ENCODE data around the gene SUGCT. TPM values are rescaled to one million over a fixed set of nuclear protein-coding genes. Genes with fewer than 3 reads are reported as not detected.

Gene SUGCT
- total RNA-seq, 1 donor from 2014 or later: 1.7 TPM

DNA sequence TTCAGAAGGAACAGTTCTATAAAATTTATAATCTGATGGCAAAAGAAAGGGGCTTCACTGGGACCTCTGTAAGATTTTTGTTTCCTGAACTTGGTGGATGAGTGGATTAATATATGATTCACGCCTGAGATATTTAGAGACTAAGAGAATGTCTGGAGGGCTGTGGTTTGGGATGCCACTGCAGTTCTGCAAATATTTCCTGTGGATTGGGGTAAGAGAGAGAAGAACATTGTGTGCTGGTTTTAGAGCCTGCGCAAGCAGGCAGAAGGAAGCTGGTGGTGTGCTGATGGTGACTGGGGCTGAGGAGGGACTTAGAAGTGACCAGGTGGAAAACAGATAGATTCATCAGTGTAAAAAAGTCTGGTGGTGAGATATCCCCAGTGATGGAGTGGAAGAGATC lies 87.0 kb downstream of the SUGCT start:
- no peaks in the 10 kb centered on the region for H3K4me1 ChIP-seq
- intact Hi-C loops (cut with DNase I): no loop called here
- TF ChIP-seq, protein P1, sequence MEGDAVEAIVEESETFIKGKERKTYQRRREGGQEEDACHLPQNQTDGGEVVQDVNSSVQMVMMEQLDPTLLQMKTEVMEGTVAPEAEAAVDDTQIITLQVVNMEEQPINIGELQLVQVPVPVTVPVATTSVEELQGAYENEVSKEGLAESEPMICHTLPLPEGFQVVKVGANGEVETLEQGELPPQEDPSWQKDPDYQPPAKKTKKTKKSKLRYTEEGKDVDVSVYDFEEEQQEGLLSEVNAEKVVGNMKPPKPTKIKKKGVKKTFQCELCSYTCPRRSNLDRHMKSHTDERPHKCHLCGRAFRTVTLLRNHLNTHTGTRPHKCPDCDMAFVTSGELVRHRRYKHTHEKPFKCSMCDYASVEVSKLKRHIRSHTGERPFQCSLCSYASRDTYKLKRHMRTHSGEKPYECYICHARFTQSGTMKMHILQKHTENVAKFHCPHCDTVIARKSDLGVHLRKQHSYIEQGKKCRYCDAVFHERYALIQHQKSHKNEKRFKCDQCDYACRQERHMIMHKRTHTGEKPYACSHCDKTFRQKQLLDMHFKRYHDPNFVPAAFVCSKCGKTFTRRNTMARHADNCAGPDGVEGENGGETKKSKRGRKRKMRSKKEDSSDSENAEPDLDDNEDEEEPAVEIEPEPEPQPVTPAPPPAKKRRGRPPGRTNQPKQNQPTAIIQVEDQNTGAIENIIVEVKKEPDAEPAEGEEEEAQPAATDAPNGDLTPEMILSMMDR (IDR thresholded peaks at IDR 0.05): no peak
- ATAC-seq (peak; percentile 37 to 59), DNase-seq (no peak)
- H3K4me3 ChIP-seq: no peak overlapping the region
- H3K27ac ChIP-seq: no peak overlapping the region
- H3K36me3 ChIP-seq: no peaks in the 10 kb centered on the region
- H3K9me3 ChIP-seq: no peaks in the 10 kb centered on the region
- no peaks in the 10 kb centered on the region for H3K27me3 ChIP-seq (ENCODE audit: low read depth)

DNA sequence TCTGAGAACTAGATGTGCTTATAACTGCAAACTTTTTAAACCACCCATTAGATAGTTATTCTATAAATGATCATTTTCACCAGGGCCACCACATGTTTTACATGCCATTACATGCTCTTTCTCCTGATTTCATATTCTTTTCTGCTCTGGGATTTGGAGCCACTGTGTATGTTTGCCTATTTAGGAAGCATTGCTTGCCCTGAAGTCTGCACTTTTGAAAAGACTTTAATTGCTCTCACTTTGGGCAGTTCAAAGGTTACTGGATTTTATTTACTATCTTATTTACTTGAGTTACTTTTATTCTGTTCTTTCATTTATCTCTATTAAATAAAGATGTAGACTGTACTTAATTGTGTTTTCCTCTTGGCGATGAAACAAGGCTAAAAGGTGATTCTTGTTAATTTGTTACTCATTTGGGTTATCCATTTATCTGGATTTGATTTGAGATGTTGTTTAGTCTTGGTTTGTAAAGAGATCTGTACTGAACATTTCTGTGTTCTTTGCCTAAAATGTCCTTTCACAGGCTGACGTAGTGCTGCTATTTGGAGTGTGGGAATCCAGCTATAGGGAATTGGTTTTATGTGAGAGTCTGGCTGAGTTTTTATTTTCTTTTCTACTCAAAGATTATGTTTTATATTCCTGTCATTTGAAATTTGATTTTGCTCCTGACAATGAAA lies 88.8 kb downstream of the SUGCT start:
- Histone ChIP-seq H3K27me3 (ENCODE audit: low read depth) (no peaks in the 10 kb centered on the region), H3K36me3 (no peaks in the 10 kb centered on the region), H3K9me3 (no peaks in the 10 kb centered on the region), H3K4me1 (no peaks in the 10 kb centered on the region), H3K4me3 (no peak overlapping the region), H3K27ac (no peak overlapping the region)
- DNase-seq (no peak), ATAC-seq (no peak)
- intact Hi-C loops (cut with DNase I): no loop called here
- TF ChIP-seq, protein P1 (IDR thresholded peaks at IDR 0.05): no peak

DNA sequence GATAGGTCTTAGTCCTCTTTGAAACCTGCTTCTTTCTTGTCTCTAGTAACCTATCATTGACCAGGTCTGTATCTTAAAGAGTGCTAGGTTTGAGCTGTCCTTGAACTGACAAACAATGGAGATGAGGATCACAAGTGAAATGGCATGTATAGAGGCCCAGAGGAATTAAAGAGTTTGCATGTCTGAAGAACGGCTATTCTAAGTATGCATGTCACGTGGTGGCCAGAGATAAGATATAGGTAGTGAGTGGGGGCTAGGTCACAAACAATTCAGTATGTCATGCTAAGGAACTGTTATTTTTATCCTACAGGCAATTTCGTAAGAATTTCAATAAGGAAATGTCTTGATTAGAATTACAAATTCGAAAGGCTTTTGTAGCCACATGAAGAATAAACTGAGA lies 95.3 kb downstream of the SUGCT start:
- Histone ChIP-seq H3K27me3 (ENCODE audit: low read depth) (no peaks in the 10 kb centered on the region), H3K9me3 (no peaks in the 10 kb centered on the region), H3K4me3 (no peak overlapping the region), H3K4me1 (no peaks in the 10 kb centered on the region), H3K27ac (no peak overlapping the region), H3K36me3 (no peaks in the 10 kb centered on the region)
- intact Hi-C loops (cut with DNase I): no loop called here
- DNase-seq (no peak), ATAC-seq (no peak)
- TF ChIP-seq, protein P1 (IDR thresholded peaks at IDR 0.05): no peak

DNA sequence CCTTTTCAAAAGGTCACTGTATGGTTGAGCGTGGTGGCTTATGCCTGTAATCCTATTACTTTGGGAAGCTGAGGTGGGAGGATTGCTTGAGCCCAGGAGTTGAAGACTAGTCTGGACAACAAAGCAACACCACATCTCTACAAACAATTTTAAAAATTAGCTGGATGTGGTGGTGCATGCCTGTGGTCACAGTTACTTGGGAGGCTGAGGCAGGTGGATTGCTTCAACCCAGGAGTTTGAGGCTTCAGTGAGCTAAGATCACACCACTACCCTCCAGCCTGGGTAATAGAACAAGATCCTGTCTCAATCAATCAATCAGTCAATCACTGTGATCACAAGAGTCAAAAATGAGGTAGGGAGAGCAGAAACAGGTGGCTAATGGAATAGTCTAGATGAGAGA lies 97.0 kb downstream of the SUGCT start:
- H3K9me3 ChIP-seq: no peaks in the 10 kb centered on the region
- H3K27ac ChIP-seq: no peak overlapping the region
- no peak overlapping the region for H3K4me3 ChIP-seq
- H3K36me3 ChIP-seq: no peaks in the 10 kb centered on the region
- TF ChIP-seq, protein P1 (IDR thresholded peaks at IDR 0.05): no peak
- DNase-seq (no peak), ATAC-seq (no peak)
- intact Hi-C loops (cut with DNase I): no loop called here
- no peaks in the 10 kb centered on the region for H3K4me1 ChIP-seq
- H3K27me3 ChIP-seq (ENCODE audit: low read depth): no peaks in the 10 kb centered on the region

DNA sequence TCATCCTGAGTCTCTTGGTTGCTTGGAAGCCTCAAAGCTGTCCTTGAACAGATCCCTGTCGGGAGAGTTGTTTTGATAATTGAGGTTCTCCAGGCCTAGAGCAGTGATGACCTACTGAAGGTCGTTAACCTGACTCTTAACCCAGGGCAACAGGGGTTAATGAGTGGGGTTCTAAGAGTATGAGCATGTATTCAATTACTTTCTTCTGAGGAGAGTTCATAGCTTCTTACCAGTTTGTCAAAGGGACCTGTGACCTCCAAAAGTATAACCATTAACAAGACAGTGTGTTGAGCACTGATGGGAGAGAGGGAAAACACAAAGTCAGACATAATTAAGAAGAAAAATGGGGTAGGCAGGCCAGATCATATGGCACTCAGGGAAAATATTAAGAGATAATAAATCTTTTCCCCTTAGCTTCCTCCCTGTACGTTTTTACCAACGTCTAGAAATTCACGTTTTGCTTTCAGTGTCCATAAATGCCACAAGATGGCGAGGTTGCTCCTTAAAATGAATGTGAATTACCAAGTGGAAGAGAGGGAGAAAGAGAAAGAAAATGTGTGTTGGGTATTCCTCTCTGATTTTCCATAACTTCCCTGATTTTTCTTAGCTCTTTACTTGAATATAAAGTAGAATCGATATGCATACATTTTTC lies 97.6 kb downstream of the SUGCT start:
- TF ChIP-seq, protein P1 (IDR thresholded peaks at IDR 0.05): peak; percentile 43
- no peaks in the 10 kb centered on the region for H3K36me3 ChIP-seq
- intact Hi-C loops (cut with DNase I): no loop called here
- no peak overlapping the region for H3K27ac ChIP-seq
- no peaks in the 10 kb centered on the region for H3K9me3 ChIP-seq
- DNase-seq: no peak
- no peaks in the 10 kb centered on the region for H3K27me3 ChIP-seq (ENCODE audit: low read depth)
- no peak overlapping the region for H3K4me3 ChIP-seq
- ATAC-seq: no peak
- H3K4me1 ChIP-seq: no peaks in the 10 kb centered on the region

Data from lower lobe of right lung (tissue), 2 donors.